SK-N-SH treated with all-trans-retinoic acid at 6 μM for 48 hours (cell line): ENCODE results near the gene RXFP4.
"Not testable (repeated sequence)": the region's sequence is repeated elsewhere in the genome, so short reads cannot be mapped to it uniquely, and the experiment has no call there.

Source experiments
- ATAC-seq: fragments of 200-7000 bp; cut with Tn5 transposase; 3 replicates; pipeline ENCODE4 v1.9.1; 2020; ENCODE audit warnings: mild to moderate bottlenecking, moderate library complexity
- ARNTL ChIP-seq: fragments of 450-650 bp; formaldehyde crosslinking; IDR thresholded peaks from 2 replicates; pipeline ENCODE4 v1.5.0; 2020; ENCODE audit warnings: low read depth, mild to moderate bottlenecking, moderate library complexity, borderline replicate concordance
- BACH2 ChIP-seq: fragments of 250-450 bp; sonication (Bioruptor Pico); IDR thresholded peaks from 2 replicates; pipeline ENCODE4 v1.9.0; 2021; ENCODE audit warnings: mild to moderate bottlenecking, borderline replicate concordance
- CREB5 ChIP-seq: fragments of 250-450 bp; sonication (Bioruptor Pico); IDR thresholded peaks from 2 replicates; pipeline ENCODE4 v1.5.1; 2020; ENCODE audit warnings: low read depth, mild to moderate bottlenecking, moderate library complexity
- CSDC2 ChIP-seq: fragments of 250-450 bp; sonication (Bioruptor Pico); IDR thresholded peaks from 2 replicates; pipeline ENCODE4 v1.5.0; 2020; ENCODE audit warnings: mild to moderate bottlenecking, moderate library complexity
- CSRNP3 ChIP-seq: fragments of 250-450 bp; sonication (Bioruptor Pico); IDR thresholded peaks from 2 replicates; pipeline ENCODE4 v1.5.1; 2021; ENCODE audit warnings: mild to moderate bottlenecking, moderate library complexity
- ESRRG ChIP-seq: fragments of 250-450 bp; sonication (Bioruptor Pico); IDR thresholded peaks from 2 replicates; pipeline ENCODE4 v1.6.1; 2021; ENCODE audit warnings: mild to moderate bottlenecking
- GLIS3 ChIP-seq: fragments of 250-450 bp; sonication (Bioruptor Pico); IDR thresholded peaks from 2 replicates; pipeline ENCODE4 v1.5.0; 2020; ENCODE audit warnings: mild to moderate bottlenecking, moderate library complexity
- OSR1 ChIP-seq: fragments of 250-450 bp; sonication (Bioruptor Pico); IDR thresholded peaks from 2 replicates; pipeline ENCODE4 v1.8.0; 2022; ENCODE audit warnings: moderate library complexity, mild to moderate bottlenecking, inconsistent platforms
- PATZ1 ChIP-seq: fragments of 250-450 bp; sonication (Bioruptor Pico); IDR thresholded peaks from 2 replicates; pipeline ENCODE4 v1.8.0; 2020; ENCODE audit warnings: mild to moderate bottlenecking, moderate library complexity, borderline replicate concordance
- POU6F1 ChIP-seq: fragments of 250-450 bp; sonication (Bioruptor Pico); IDR thresholded peaks from 2 replicates; pipeline ENCODE4 v1.8.0; 2021; ENCODE audit warnings: low read depth, mild to moderate bottlenecking, moderate library complexity, borderline replicate concordance
- PPARA ChIP-seq: fragments of 250-450 bp; sonication (Bioruptor Pico); IDR thresholded peaks from 2 replicates; pipeline ENCODE4 v1.5.0; 2020; ENCODE audit warnings: mild to moderate bottlenecking, borderline replicate concordance
- RARB ChIP-seq: fragments of 250-450 bp; sonication (Bioruptor Pico); IDR thresholded peaks from 2 replicates; pipeline ENCODE4 v1.8.0; 2021; ENCODE audit warnings: mild to moderate bottlenecking, moderate library complexity
- TCF4 ChIP-seq: fragments of 250-450 bp; sonication (Bioruptor Pico); IDR thresholded peaks from 2 replicates; pipeline ENCODE4 v1.8.0; 2021; ENCODE audit warnings: mild to moderate bottlenecking, moderate library complexity, borderline replicate concordance
- TOX ChIP-seq: fragments of 250-450 bp; sonication (Bioruptor Pico); IDR thresholded peaks from 2 replicates; pipeline ENCODE4 v1.8.0; 2021; ENCODE audit warnings: mild to moderate bottlenecking, moderate library complexity, borderline replicate concordance
- ZC3H10 ChIP-seq: fragments of 250-450 bp; sonication (Bioruptor Pico); IDR thresholded peaks from 2 replicates; pipeline ENCODE4 v1.5.1; 2021; ENCODE audit warnings: mild to moderate bottlenecking, moderate library complexity
- ZFP3 ChIP-seq: fragments of 250-450 bp; sonication (Bioruptor Pico); IDR thresholded peaks from 2 replicates; pipeline ENCODE4 v1.5.0; 2020; ENCODE audit warnings: mild to moderate bottlenecking, moderate library complexity
- ZFP30 ChIP-seq: fragments of 450-650 bp; formaldehyde crosslinking; IDR thresholded peaks from 2 replicates; pipeline ENCODE4 v1.5.0; 2022; ENCODE audit warnings: mild to moderate bottlenecking, moderate library complexity
- ZNF565 ChIP-seq: fragments of 450-650 bp; formaldehyde crosslinking; conservative IDR thresholded peaks from 2 replicates; pipeline ENCODE4 v1.5.0; 2020; ENCODE audit warnings: low read depth, mild to moderate bottlenecking, moderate library complexity
- ZNF70 ChIP-seq: fragments of 450-650 bp; formaldehyde crosslinking; IDR thresholded peaks from 2 replicates; pipeline ENCODE4 v1.5.0; 2020; ENCODE audit warnings: mild to moderate bottlenecking, moderate library complexity
- ZNF8 ChIP-seq: fragments of 450-650 bp; formaldehyde crosslinking; IDR thresholded peaks from 2 replicates; pipeline ENCODE4 v1.5.0; 2020; ENCODE audit warnings: mild to moderate bottlenecking, moderate library complexity

Gene RXFP4

GRCh38 chr1:155940993-155941844 lies at the start of gene RXFP4:
Gene RXFP4 (plus strand): TSS chr1:155941638. CDS start chr1:155941710, 72 bp downstream.
- ATAC-seq = peak; percentile 23
- TF ChIP-seq POU6F1 (no peak), ZNF565 (no peak), ZFP3 (no peak), TOX (CRISPR knock-in tag) (no peak), ZC3H10 (CRISPR knock-in tag) (no peak), GLIS3 (CRISPR knock-in tag) (no peak), BACH2 (CRISPR knock-in tag) (no peak), CSRNP3 (CRISPR knock-in tag) (no peak), OSR1 (CRISPR knock-in tag) (no peak), ARNTL (CRISPR knock-in tag) (no peak)

- peak; percentile 4; the same call in 1 of the 2 replicates for TF ChIP-seq ZC3H10 (CRISPR knock-in tag)
- no peak for TF ChIP-seq ZNF70
- TF ChIP-seq PATZ1 = no peak
- peak; percentile 67 for TF ChIP-seq TOX (CRISPR knock-in tag)
- no peak for TF ChIP-seq ESRRG (CRISPR knock-in tag)
- 0 out of 2 replicates have a peak, but pooled peaks have one; percentile 24 for TF ChIP-seq RARB
- TF ChIP-seq, all 23 proteins: peak for 3
- peak; percentile 69 for ATAC-seq
Observed at GRCh38 chr1:155892796-155893195, 48.6 kb upstream of the RXFP4 start.

GRCh38 chr1:155893389-155894142 lies 47.9 kb upstream of the RXFP4 start:
- peak; percentile 70 for ATAC-seq
- no peak for TF ChIP-seq PATZ1
- TF ChIP-seq TOX (CRISPR knock-in tag) = 0 out of 2 replicates have a peak, but pooled peaks have one; percentile 9
- TF ChIP-seq PPARA = no peak
- TF ChIP-seq, all 23 proteins: peak for 1

GRCh38 chr1:155895617-155896016 lies 45.8 kb upstream of the RXFP4 start:
- ATAC-seq = not testable (repeated sequence)

- ATAC-seq = not testable (repeated sequence)
Observed at GRCh38 chr1:155896476-155896875, 45.0 kb upstream of the RXFP4 start.

- peak; percentile 24; the same call in 1 of the 3 replicates for ATAC-seq
- no peak for TF ChIP-seq GLIS3 (CRISPR knock-in tag)
- no peak for TF ChIP-seq ZFP30
- no peak for TF ChIP-seq ZFP3
- TF ChIP-seq TCF4 (CRISPR knock-in tag) = no peak
- TF ChIP-seq ZNF70 = no peak
- no peak for TF ChIP-seq CREB5 (CRISPR knock-in tag)
- no peak for TF ChIP-seq CSRNP3 (CRISPR knock-in tag)
- no peak for TF ChIP-seq ZNF565
- TF ChIP-seq ESRRG (CRISPR knock-in tag) = no peak
- no peak for TF ChIP-seq BACH2 (CRISPR knock-in tag)
- TF ChIP-seq OSR1 (CRISPR knock-in tag) = no peak
- no peak for TF ChIP-seq ZNF8 (CRISPR knock-in tag)
- TF ChIP-seq CSDC2 = no peak
- TF ChIP-seq PPARA = no peak
- no peak for TF ChIP-seq ZC3H10 (CRISPR knock-in tag)
- TF ChIP-seq RARB = no peak
Observed at GRCh38 chr1:155897746-155898145, 43.7 kb upstream of the RXFP4 start.
